ENCODE measurements around the gene SELENON.

DNA sequence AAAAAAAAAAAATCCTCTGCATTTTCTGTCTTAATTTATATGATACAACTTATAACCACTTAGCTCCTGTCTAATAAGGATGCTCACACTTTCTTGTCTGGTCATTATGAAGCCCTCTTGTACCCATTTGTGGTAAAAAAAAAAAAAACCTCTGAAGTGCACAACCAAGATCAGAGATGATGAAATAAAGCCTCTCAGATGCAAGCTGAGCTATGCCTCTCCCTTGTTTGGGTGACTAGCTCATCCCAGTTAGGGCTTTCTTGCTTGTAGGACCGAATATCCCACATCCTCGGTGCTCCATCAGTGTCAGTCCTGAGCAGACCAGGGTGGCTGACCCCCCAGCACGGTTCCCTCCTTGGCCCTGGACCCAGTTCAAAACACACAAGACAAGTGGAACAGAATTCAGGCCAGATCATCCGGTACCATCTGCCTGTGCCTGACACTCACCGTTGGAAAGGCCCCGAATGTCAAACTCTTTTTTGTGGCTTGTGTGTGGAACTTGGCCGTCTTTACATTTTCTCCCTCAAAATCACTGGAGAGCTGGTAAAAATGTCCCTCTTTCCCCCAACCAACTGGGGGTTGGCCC, 6.3 kb upstream of the SELENON start:
- TF ChIP-seq POLR2AphosphoS5 (IDR thresholded peaks at IDR 0.05; ENCODE audit: low read depth, low read length) (no peak), CBX5 (CRISPR knock-in tag; IDR thresholded peaks at IDR 0.05; ENCODE audit: borderline replicate concordance) (no peak)
